Measurements from ENCODE around the gene WDR33.
"Not testable (repeated sequence)": the region's sequence is repeated elsewhere in the genome, so short reads cannot be mapped to it uniquely, and the experiment has no call there.

The WDR33 gene

GRCh38 chr2:127753374-127753773, 57.6 kb downstream of the WDR33 start (continued):
- TF ChIP-seq, protein P1, sequence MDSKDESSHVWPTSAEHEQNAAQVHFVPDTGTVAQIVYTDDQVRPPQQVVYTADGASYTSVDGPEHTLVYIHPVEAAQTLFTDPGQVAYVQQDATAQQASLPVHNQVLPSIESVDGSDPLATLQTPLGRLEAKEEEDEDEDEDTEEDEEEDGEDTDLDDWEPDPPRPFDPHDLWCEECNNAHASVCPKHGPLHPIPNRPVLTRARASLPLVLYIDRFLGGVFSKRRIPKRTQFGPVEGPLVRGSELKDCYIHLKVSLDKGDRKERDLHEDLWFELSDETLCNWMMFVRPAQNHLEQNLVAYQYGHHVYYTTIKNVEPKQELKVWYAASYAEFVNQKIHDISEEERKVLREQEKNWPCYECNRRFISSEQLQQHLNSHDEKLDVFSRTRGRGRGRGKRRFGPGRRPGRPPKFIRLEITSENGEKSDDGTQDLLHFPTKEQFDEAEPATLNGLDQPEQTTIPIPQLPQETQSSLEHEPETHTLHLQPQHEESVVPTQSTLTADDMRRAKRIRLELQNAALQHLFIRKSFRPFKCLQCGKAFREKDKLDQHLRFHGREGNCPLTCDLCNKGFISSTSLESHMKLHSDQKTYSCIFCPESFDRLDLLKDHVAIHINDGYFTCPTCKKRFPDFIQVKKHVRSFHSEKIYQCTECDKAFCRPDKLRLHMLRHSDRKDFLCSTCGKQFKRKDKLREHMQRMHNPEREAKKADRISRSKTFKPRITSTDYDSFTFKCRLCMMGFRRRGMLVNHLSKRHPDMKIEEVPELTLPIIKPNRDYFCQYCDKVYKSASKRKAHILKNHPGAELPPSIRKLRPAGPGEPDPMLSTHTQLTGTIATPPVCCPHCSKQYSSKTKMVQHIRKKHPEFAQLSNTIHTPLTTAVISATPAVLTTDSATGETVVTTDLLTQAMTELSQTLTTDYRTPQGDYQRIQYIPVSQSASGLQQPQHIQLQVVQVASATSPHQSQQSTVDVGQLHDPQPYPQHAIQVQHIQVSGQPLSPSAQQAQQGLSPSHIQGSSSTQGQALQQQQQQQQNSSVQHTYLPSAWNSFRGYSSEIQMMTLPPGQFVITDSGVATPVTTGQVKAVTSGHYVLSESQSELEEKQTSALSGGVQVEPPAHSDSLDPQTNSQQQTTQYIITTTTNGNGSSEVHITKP (tag by site-specific recombination; IDR thresholded peaks at IDR 0.05) = no peak
- no peak for TF ChIP-seq ZNF561 (tag by site-specific recombination; IDR thresholded peaks at IDR 0.05; ENCODE audit: borderline replicate concordance)
- TF ChIP-seq PRDM4 (tag by site-specific recombination; IDR thresholded peaks at IDR 0.05) = no peak
- TF ChIP-seq ZNF416 (tag by site-specific recombination; IDR thresholded peaks at IDR 0.05) = no peak
- TF ChIP-seq ZNF830 (tag by site-specific recombination; IDR thresholded peaks at IDR 0.05; ENCODE audit: low read depth) = no peak
- no peak for TF ChIP-seq ZNF544 (tag by site-specific recombination; IDR thresholded peaks at IDR 0.05)
- no peak for TF ChIP-seq ZNF837 (tag by site-specific recombination; IDR thresholded peaks at IDR 0.05)
- no peak for TF ChIP-seq ZNF391 (tag by site-specific recombination; IDR thresholded peaks at IDR 0.05; ENCODE audit: borderline replicate concordance, low read depth)
- no peak for TF ChIP-seq ZNF473 (tag by site-specific recombination; IDR thresholded peaks at IDR 0.05)
- TF ChIP-seq ZNF169 (tag by site-specific recombination; IDR thresholded peaks at IDR 0.05) = no peak
- no peak for TF ChIP-seq ZNF701 (tag by site-specific recombination; IDR thresholded peaks at IDR 0.05)

GRCh38 chr2:127749537-127749936, 61.4 kb downstream of the WDR33 start:
- H3K36me3 ChIP-seq (ENCODE audit: control insufficient read depth in 2 of 2, insufficient read depth in 1 of 2, low read length in 2 of 2) = peaks cover 21 to 41% of the 10 kb centered on the region in 2 experiments
- CTCF ChIA-PET = interaction anchor here (0.7 kb wide), 2 partner anchors 35 to 143 kb away, joined by 3 read pairs; no protein-coding TSS in a partner anchor
- H3K27ac ChIP-seq (ENCODE audit: extremely low read depth, low read depth, low read length); H3K9me3 ChIP-seq (ENCODE audit: control insufficient read depth, insufficient read depth, low read depth, low read length); H3K4me3 ChIP-seq (ENCODE audit: low read depth, low read length); POLR2A ChIA-PET; H3K4me1 ChIP-seq (ENCODE audit: control insufficient read depth, insufficient read depth, low read length): not testable (repeated sequence)

- H3K4me1 ChIP-seq (ENCODE audit: control insufficient read depth, insufficient read depth, low read length) = peaks cover 3% of the 10 kb centered on the region; the same call in 1 of the 2 replicates
- no peak overlapping the region for H3K4me3 ChIP-seq (ENCODE audit: low read depth, low read length)
- H3K9me3 ChIP-seq (ENCODE audit: control insufficient read depth, insufficient read depth, low read depth, low read length) = no peaks in the 10 kb centered on the region
- POLR2A ChIA-PET = no interaction called here
- no peak overlapping the region for H3K27ac ChIP-seq (ENCODE audit: extremely low read depth, low read depth, low read length)
- TF ChIP-seq ZBTB1 (tag by site-specific recombination; IDR thresholded peaks at IDR 0.05) (no peak), KLF16 (tag by site-specific recombination; IDR thresholded peaks at IDR 0.05) (no peak), SETDB1 (IDR thresholded peaks at IDR 0.05; ENCODE audit: insufficient read length, low read length) (no peak), INSM2 (tag by site-specific recombination; IDR thresholded peaks at IDR 0.05) (no peak), OSR2 (tag by site-specific recombination; IDR thresholded peaks at IDR 0.05) (no peak), ZSCAN30 (tag by site-specific recombination; IDR thresholded peaks at IDR 0.05) (no peak), ZNF670 (tag by site-specific recombination; IDR thresholded peaks at IDR 0.05; ENCODE audit: low read depth) (no peak), ZNF335 (tag by site-specific recombination; conservative IDR thresholded peaks at IDR 0.05) (no peak), MYNN (tag by site-specific recombination; IDR thresholded peaks at IDR 0.05; ENCODE audit: borderline replicate concordance) (no peak), ZNF221 (tag by site-specific recombination; IDR thresholded peaks at IDR 0.05; ENCODE audit: borderline replicate concordance) (no peak)
- CTCF ChIA-PET = interaction anchor here (0.6 kb wide), 1 partner anchor 11 kb away, joined by 3 read pairs; no protein-coding TSS in a partner anchor
- H3K36me3 ChIP-seq (ENCODE audit: control insufficient read depth in 2 of 2, insufficient read depth in 1 of 2, low read length in 2 of 2) = peaks cover 21 to 39% of the 10 kb centered on the region in 2 experiments
These were observed 63.4 kb downstream of the WDR33 start for GRCh38 chr2:127747621-127748020.

All from HEK293 (cell line).